Activated naive CD8-positive, alpha-beta T cell treated with anti-CD3 and anti-CD28 coated beads for 36 hours (primary cell): Measurements from ENCODE around the gene CENPT. TPM values are rescaled to one million over a fixed set of nuclear protein-coding genes. Genes with fewer than 3 reads are reported as not detected.

Experiments used
- DNase-seq: peaks from one replicate; pipeline ENCODE4 v3.0.0; 2021
- H3K27ac Mint-ChIP-seq: one replicate; pipeline ENCODE4 v1.8.0; 2022; ENCODE audit warnings: mild to moderate bottlenecking, moderate library complexity, mixed read lengths
- H3K27me3 Mint-ChIP-seq: one replicate; pipeline ENCODE4 v1.8.0; 2022; ENCODE audit warnings: mild to moderate bottlenecking, mixed read lengths
- H3K36me3 Mint-ChIP-seq: one replicate; pipeline ENCODE4 v1.8.0; 2021; ENCODE audit warnings: mild to moderate bottlenecking, mixed read lengths
- H3K4me1 Mint-ChIP-seq: one replicate; pipeline ENCODE4 v1.8.0; 2021; ENCODE audit warnings: mixed read lengths
- H3K4me3 Mint-ChIP-seq: one replicate; pipeline ENCODE4 v1.8.0; 2022; ENCODE audit warnings: mild to moderate bottlenecking, moderate library complexity, mixed read lengths
- H3K9me3 Mint-ChIP-seq: one replicate; pipeline ENCODE4 v1.8.0; 2022; ENCODE audit warnings: mixed read lengths
- total RNA-seq, 2 experiments: library from RNA; stranded (reverse); gene quantifications; one replicate each; pipeline ENCODE4 v1.2.3, GENCODE V29; 2021

The CENPT gene
- total RNA-seq, 2 experiments from 2014 or later: 42.2 to 42.4 TPM

DNA sequence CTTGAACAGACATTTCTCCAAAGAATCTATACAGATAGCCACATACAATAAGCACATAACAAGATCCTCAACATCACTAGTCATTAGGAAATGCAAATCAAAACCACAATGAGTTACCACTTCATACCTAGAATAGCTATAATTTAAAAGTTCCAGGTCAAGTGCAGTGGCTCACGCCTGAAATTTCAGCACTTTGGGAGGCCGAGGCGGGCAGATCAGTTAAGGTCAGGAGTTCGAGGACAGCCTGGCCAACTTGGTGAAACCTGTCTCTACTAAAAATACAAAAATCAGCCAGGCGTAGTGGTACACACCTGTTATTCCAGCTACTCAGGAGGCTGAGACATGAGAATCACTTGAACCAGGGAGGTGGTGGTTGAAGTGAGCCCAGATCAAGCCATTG, 61.0 kb downstream of the CENPT start:
- Mint-ChIP-seq H3K9me3 (peaks cover 2% of the 10 kb centered on the region), H3K4me1 (peaks cover 21% of the 10 kb centered on the region), H3K36me3 (peaks cover 15% of the 10 kb centered on the region), H3K27ac (no peak overlapping the region), H3K27me3 (no peaks in the 10 kb centered on the region), H3K4me3 (no peak overlapping the region)
- no peak for DNase-seq

DNA sequence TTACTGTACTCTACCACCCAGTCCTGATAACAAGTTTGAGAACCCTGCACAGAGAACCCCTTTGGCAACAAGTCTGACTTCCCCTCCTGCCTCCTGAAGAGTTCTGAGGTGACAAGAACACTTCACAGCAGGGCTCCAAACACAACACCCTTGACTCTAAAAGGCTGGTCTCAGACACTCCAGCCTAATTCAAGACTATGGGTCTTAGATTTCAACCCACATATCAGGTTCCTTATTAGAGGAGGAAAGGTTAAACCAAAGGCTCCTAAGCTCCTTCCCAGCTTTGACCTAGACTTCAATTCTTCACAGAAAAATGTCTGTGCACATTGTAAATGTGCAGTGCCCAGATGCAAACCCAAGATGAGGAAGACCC, 64.2 kb downstream of the CENPT start:
- Mint-ChIP-seq H3K36me3 (peaks cover 19% of the 10 kb centered on the region), H3K27ac (no peak overlapping the region), H3K27me3 (no peaks in the 10 kb centered on the region), H3K4me1 (peaks cover 34% of the 10 kb centered on the region), H3K4me3 (no peak overlapping the region), H3K9me3 (peaks cover 2% of the 10 kb centered on the region)
- no peak for DNase-seq

DNA sequence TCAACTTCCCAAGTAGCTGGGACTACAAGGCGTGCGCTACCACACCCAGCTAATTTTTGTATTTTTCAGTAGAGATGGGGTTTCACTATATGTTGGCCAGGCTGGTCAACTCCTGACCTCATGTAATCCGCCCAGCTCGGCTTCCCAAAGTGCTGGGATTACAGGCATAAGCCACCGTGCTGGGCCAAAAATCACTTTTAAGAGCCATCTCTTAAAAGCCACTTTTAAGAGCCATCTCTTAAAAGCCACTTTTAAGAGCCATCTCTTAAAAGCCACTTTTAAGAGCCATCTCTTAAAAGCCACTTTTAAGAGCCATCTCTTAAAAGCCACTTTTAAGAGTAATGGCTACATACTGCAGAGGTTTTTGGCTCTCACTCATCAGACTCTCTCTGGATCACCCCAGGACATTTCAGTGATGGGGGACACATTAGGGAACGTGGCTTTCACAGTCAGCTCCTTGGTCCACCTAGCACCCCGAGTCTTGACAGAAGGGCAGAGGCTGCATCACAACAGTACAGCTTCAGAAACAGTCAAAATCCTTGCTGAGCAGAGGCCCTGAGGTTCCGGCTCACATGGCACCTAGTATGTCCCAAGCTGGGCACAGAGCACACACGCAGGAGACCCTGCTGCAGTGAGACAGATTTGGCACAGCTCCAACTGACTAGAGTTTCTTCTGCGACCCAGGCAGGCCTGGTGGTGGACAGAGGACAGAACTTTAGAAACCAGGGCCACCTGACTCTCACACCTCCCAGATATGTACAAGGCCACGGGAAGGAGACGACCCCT, 64.7 kb downstream of the CENPT start:
- peaks cover 2% of the 10 kb centered on the region for H3K9me3 Mint-ChIP-seq
- DNase-seq: no peak
- H3K27me3 Mint-ChIP-seq: no peaks in the 10 kb centered on the region
- no peak overlapping the region for H3K27ac Mint-ChIP-seq
- peaks cover 34% of the 10 kb centered on the region for H3K4me1 Mint-ChIP-seq
- H3K4me3 Mint-ChIP-seq: no peak overlapping the region
- H3K36me3 Mint-ChIP-seq: peaks cover 19% of the 10 kb centered on the region

DNA sequence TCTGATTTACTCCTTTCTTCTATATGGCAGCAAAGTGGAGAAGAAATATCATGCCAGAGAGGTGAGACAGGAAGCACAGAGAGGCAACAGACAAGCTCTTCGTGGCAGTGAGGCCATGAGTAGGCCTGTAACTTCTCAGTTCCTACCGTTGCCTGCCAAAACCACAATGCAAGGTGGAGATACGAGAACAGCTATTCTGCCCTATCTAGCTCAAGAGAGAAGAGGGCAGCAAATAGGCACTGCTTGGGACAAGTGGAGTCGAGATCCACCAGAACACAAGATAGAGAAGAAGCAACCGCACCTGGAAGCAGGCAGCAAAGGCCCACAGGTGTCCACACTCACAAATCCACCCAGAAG, 66.0 kb downstream of the CENPT start:
- no peak for DNase-seq
- peaks cover 30% of the 10 kb centered on the region for H3K4me1 Mint-ChIP-seq
- peaks cover 2% of the 10 kb centered on the region for H3K9me3 Mint-ChIP-seq
- H3K36me3 Mint-ChIP-seq: peaks cover 21% of the 10 kb centered on the region
- H3K27me3 Mint-ChIP-seq: no peaks in the 10 kb centered on the region
- peak overlapping the region; percentile 35 for H3K27ac Mint-ChIP-seq
- no peak overlapping the region for H3K4me3 Mint-ChIP-seq

DNA sequence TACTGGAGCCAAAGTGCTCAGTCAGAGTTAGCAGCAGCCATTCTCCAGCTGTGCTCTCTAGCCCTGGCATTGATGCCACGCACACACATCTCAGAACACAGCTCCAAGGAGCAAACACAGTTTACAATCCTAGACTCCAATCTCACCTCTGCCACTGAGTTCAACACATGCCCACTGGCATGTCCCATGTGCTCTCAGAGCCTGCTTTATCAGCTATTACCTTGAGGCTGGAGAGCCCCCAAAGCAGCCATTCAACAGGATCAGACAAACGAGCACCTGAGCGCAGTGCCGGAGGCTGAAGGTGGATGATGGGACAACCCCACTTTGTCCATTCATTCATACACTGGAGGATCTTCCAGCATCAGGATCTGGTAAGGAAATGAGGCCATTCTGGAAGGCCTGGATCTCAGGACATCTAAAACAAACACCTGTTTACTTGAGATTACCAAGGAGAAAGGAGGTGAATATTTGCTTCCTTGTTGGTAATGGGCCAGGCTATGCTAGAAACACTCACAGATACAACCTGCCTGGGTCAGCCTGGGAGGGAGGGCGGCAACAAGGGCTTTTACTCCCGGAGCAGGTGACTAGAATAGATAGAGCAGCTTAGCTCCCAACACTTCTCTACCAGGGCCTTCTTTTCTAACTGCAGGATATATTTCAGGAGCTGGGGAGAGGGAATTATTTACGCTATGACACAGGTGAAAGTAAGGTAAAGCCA, 66.5 kb downstream of the CENPT start:
- peaks cover 2% of the 10 kb centered on the region for H3K9me3 Mint-ChIP-seq
- no peak overlapping the region for H3K4me3 Mint-ChIP-seq
- H3K27me3 Mint-ChIP-seq: no peaks in the 10 kb centered on the region
- H3K4me1 Mint-ChIP-seq: peaks cover 27% of the 10 kb centered on the region
- no peak for DNase-seq
- peak overlapping the region; percentile 35 for H3K27ac Mint-ChIP-seq
- H3K36me3 Mint-ChIP-seq: peaks cover 21% of the 10 kb centered on the region

DNA sequence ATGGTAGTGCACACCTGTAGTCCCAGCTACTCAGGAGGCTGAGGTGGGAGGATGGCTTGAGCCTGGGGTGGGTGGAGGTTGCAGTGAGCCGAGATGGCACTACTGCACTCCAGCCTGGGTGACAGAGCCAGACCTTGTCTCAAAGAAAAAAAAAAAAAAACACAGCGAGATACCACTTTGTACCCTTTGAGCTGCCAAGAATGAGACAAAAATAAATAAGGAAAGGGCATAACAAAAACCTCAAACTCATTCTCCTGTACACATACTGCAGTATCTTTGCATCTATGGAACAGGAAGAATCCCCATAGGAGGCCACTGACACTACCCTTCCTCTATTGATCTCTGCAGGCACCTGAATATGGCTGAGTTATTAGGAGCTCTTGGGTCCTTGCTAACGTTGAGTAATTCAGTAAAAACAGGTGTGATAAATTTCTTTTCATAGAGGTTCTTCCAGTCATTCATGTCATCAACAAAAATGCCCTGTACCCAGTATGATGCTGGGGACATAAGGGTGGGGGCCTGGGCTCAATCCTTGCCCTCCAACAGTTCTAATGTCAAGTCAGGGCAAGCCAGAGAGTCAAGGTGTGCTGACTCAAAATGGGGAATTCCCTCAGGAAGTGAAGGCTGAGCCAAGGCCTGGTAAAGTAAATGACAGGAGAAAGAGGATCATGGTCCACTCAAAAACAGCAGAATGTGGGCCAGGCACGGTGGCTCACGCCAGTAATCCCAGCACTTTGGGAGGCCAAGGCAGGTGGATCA, 68.1 kb downstream of the CENPT start:
- Mint-ChIP-seq H3K9me3 (peaks cover 2% of the 10 kb centered on the region), H3K27ac (no peak overlapping the region), H3K36me3 (peaks cover 19% of the 10 kb centered on the region), H3K27me3 (no peaks in the 10 kb centered on the region), H3K4me1 (peaks cover 29% of the 10 kb centered on the region), H3K4me3 (no peak overlapping the region)
- DNase-seq: no peak

Other genes starting within 250 kb of the CENPT start
- gene CARMIL2, start 202.5 kb downstream of the CENPT start, total RNA-seq: 100 to 1,000 TPM; 136 to 140 TPM
- gene ACD, start 187.4 kb downstream of the CENPT start, total RNA-seq: 10 to 100 TPM; 48.0 to 50.3 TPM
- 1 to 10 TPM; 7.8 to 9.4 TPM for gene PARD6A, start 186.7 kb downstream of the CENPT start, total RNA-seq
- gene ENKD1, start 180.9 kb downstream of the CENPT start, total RNA-seq: 10 to 100 TPM in 1 of 2 experiments, 1 to 10 TPM in 1; 9.3 to 10.7 TPM
- 1 to 10 TPM; 1.3 to 1.8 TPM for gene C16orf86, start 180.9 kb downstream of the CENPT start, total RNA-seq
- gene GFOD2, start 128.4 kb downstream of the CENPT start, total RNA-seq: 10 to 100 TPM; 13.1 to 14.0 TPM
- gene RANBP10, start 41.1 kb downstream of the CENPT start, total RNA-seq: 10 to 100 TPM; 16.1 to 16.2 TPM
- gene TSNAXIP1, start 40.8 kb downstream of the CENPT start, total RNA-seq: under 1 TPM; 0.70 to 0.72 TPM
- gene THAP11, start 5.4 kb downstream of the CENPT start, total RNA-seq: 10 to 100 TPM; 45.9 to 47.5 TPM
- 100 to 1,000 TPM; 174 to 181 TPM for gene NUTF2, start 760 bp downstream of the CENPT start, total RNA-seq
- gene EDC4, start 25.4 kb upstream of the CENPT start, total RNA-seq: 100 to 1,000 TPM in 1 of 2 experiments, 10 to 100 TPM in 1; 99.6 to 102 TPM
- not detected for gene NRN1L, start 37.2 kb upstream of the CENPT start, total RNA-seq
- 10 to 100 TPM in 1 of 2 experiments, 1 to 10 TPM in 1; 9.9 to 10.6 TPM for gene PSKH1, start 45.6 kb upstream of the CENPT start, total RNA-seq
- gene CTRL, start 84.2 kb upstream of the CENPT start, total RNA-seq: 1 to 10 TPM; 6.2 to 6.8 TPM
- 100 to 1,000 TPM; 220 to 235 TPM for gene PSMB10, start 89.2 kb upstream of the CENPT start, total RNA-seq
- 10 to 100 TPM; 11.3 to 11.4 TPM for gene LCAT, start 96.4 kb upstream of the CENPT start, total RNA-seq
- gene SLC12A4, start 120.9 kb upstream of the CENPT start, total RNA-seq: 10 to 100 TPM; 27.4 to 29.5 TPM
- under 1 TPM; 0.29 to 0.42 TPM for gene DPEP3, start 132.8 kb upstream of the CENPT start, total RNA-seq
- 1 to 10 TPM; 1.8 to 2.7 TPM for gene DPEP2, start 151.8 kb upstream of the CENPT start, total RNA-seq
- gene DPEP2NB, start 168.2 kb upstream of the CENPT start, total RNA-seq: not detected
- 10 to 100 TPM; 32.0 to 32.3 TPM for gene DDX28, start 175.5 kb upstream of the CENPT start, total RNA-seq
- 10 to 100 TPM; 34.6 to 39.1 TPM for gene DUS2, start 175.6 kb upstream of the CENPT start, total RNA-seq
- 10 to 100 TPM; 76.3 to 79.2 TPM for gene NFATC3, start 237.7 kb upstream of the CENPT start, total RNA-seq